HG03280 (cell line): Measurements from ENCODE around the gene OR10C1.
"Not testable (repeated sequence)": the region's sequence is repeated elsewhere in the genome, so short reads cannot be mapped to it uniquely, and the experiment has no call there.

Experiments
- ATAC-seq: cut with Tn5 transposase; IDR thresholded peaks from one replicate; pipeline ENCODE4 v1.9.1; 2021; ENCODE audit warnings: mild to moderate bottlenecking, moderate library complexity; ENCODE audit not compliant: unreplicated experiment

The OR10C1 gene, protein sequence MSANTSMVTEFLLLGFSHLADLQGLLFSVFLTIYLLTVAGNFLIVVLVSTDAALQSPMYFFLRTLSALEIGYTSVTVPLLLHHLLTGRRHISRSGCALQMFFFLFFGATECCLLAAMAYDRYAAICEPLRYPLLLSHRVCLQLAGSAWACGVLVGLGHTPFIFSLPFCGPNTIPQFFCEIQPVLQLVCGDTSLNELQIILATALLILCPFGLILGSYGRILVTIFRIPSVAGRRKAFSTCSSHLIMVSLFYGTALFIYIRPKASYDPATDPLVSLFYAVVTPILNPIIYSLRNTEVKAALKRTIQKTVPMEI

GRCh38 chr6:29439006-29439405 lies at the start of gene OR10C1:
Gene OR10C1, plus strand, starts transcription at chr6:29439306. Its CDS starts 710 bp downstream, at chr6:29440016.
- ATAC-seq, result no peak

DNA sequence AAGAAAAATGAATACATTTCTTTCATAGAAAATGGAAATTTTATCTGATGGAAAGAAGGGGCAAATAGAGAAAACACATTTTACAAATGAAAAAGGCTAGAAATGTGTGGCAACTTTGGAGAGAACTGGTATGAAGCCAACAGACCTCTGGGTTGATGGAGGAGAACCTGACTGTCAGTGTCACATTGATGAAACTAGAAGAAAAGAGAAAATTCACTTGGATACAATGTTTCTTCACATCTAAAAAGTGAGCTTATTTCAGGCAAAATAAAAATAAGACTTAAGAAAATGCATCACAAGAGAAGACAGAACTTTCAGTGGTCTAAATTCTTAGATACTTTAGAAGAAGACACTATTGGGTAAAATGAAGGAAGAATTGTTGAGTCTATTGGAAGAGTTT lies 43.8 kb upstream of the OR10C1 start, which contains the start of gene OR12D2:
Gene OR12D2 (plus strand): TSS at position 301 of the 400 bp plus-strand sequence. CDS start 1,069 bp downstream, outside the sequence.
- ATAC-seq, result no peak

DNA sequence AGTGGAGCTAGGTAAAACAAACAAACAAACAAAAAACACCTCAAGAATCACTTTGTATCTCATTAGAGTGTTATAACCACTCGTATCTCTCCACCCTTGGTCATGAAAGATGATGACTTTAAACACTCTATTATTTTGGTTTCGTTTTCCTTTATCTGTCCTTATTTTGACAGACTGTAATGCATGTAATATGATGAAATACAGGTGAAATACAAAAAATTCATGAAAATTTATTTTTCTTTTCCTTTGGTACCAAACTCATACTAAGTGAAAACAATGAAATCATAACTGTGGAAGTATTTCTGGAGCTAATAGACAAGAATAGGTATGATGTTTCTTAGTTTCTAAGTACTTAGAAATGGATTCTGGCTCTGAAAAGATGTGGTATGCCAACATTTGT lies 39.6 kb upstream of the OR10C1 start:
- ATAC-seq, result no peak

GRCh38 chr6:29403801-29404200 lies 35.3 kb upstream of the OR10C1 start:
- no peak for ATAC-seq

DNA sequence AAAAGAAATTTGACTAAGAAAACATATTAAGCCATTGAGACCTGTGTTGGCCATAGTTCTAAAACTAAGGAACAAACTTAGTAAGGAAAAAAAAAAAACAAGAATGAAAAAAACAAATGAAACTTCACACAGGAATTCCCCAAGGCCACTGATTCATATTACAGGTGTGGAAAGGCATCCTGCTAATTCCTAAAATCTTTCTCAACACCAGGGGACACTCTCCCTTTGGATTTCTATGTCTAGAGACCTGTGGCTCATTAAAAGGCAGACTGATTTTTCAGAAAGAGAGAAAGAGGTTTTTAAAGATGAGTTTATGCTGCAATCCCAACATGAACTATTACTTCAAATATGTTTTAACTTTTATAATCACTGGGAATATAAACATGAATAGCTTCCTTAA lies 24.5 kb upstream of the OR10C1 start, which contains the start of gene OR12D1:
Gene OR12D1 (plus strand): TSS at position 341 of the 400 bp plus-strand sequence.
- ATAC-seq, result no peak

- ATAC-seq, result no peak
These were observed 19.6 kb upstream of the OR10C1 start for GRCh38 chr6:29419516-29419915.

DNA sequence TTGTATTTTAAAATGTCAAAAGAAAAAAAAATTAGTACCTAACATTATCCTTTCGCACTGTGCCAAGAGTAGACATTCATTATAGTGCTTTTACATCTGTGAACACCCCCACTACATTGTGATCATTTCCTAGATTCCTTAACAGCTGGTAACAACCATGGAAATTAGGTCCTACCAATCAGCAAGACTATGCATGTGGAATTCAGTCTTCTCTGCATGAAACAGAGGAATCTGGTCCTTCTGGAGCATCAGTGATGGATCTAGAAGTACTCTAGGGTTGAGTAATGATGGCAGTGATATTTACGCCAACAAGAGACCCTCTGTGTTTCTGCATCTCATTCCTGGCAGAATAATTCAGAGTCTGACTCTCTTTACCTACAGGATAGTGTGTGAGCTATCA lies 14.9 kb upstream of the OR10C1 start:
- no peak for ATAC-seq

DNA sequence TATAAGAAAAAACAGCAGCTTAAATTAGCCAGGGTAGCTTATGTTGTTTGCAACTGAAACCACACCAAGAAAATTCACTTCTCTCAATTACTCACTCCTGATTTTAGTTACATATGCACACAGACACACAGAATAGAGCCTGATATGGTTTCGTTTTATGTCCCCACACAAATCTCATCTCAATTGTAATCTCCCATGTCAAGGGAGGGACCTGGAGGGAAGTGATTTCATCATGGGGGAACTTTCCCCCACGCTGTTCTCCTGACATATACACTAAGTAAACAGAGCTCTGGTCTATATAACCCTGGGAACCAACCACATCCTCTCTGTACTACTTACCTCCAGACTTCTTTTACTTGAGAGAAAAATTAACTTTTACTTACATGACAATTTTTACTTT lies 14.5 kb upstream of the OR10C1 start:
- ATAC-seq, result no peak

- no peak for ATAC-seq
These were observed 14.0 kb upstream of the OR10C1 start for GRCh38 chr6:29425075-29425474.

- ATAC-seq, result no peak
These were observed 12.5 kb upstream of the OR10C1 start for GRCh38 chr6:29426654-29427053.

DNA sequence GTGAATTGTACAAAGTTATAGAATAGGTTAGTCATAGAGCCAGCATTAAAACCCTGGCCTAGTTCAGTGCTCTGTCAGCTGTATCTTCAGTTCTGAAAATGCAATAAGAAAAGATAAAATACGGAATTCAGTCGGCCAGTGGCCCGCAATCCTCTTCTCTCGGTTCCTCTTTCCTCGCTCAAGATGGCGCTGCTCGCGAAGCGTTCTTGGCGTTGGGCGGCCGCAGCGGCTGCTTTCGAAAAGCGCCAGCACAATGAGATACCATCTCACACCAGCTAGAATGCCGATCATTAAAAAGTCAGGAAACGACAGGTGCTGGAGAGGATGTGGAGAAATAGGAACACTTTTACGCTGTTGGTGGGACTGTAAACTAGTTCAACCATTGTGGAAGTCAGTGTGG lies 2.4 kb upstream of the OR10C1 start:
- ATAC-seq, result not testable (repeated sequence)

- no peak for ATAC-seq
These were observed 3.6 kb downstream of the OR10C1 start for GRCh38 chr6:29442719-29443118.

DNA sequence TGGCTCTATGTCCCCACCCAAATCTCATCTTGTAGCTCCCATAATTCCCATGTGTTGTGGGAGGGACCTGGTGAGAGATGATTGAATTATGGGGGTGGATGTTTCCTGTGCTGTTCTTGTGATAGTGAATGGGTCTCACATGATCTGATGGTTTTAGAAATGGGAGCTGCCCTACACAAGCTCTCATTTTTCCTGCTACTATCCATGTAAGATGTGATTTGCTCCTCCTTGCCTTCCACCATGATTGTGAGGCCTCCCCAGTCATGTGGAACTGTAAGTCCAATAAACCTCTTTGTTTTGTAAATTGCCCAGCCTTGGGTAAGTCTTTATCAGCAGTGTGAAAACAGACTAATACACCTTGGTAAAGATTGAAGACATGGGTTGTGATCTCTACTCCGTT lies 4.9 kb downstream of the OR10C1 start:
- not testable (repeated sequence) for ATAC-seq

- no peak for ATAC-seq
These were observed 8.6 kb downstream of the OR10C1 start for GRCh38 chr6:29447670-29448069.

GRCh38 chr6:29451471-29452193 lies 12.5 kb downstream of the OR10C1 start:
- no peak for ATAC-seq

- no peak for ATAC-seq
These were observed 17.9 kb downstream of the OR10C1 start, which contains the start of the genes OR11A1 and OR2H1 for GRCh38 chr6:29456971-29457370. Gene OR11A1, minus strand, starts transcription at chr6:29457071. Its CDS starts 29,430 bp downstream, at chr6:29427641. Gene OR2H1, plus strand, starts transcription at chr6:29457155. Its CDS starts 4,615 bp downstream, at chr6:29461770.

- ATAC-seq, result no peak
These were observed 22.1 kb downstream of the OR10C1 start for GRCh38 chr6:29461021-29461814.

- ATAC-seq, result no peak
These were observed 22.9 kb downstream of the OR10C1 start for GRCh38 chr6:29462022-29462421.

DNA sequence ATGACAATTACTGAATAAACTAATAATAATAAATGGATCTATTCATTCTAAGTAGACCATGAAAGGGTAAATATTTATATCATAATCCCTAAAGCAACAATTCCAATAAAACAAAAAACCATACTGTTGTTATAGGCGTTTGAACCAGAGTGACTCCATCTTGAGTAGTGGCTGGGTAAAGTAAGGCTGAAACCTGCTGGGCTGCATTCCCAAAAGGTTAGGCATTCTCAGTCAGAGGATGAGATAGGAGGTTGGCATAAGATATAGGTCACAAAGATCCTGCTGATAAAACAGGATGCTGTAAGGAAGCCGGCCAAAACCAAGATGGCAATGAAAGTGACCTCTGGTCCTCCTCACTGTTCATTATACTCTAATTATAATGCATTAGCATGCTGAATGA lies 26.2 kb downstream of the OR10C1 start:
- ATAC-seq, result no peak

DNA sequence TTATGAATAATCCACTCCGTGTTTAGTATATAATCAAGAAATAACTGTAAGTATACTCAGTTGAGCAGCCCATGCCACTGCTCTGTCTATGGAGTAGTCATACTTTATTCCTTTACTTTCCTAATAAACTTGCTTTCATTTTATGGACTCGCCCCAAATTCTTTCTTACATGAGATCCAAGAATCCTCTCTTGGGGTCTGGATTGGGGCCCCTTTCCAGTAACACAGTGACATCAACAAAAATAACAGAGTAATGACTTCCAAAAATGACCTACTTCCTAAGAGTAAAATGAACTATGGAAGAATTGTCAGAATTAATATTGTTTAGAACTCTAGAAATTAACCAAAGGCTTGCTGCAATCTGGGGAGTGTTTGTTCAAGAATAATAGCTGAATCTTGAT lies 26.7 kb downstream of the OR10C1 start:
- no peak for ATAC-seq

- no peak for ATAC-seq
These were observed 27.1 kb downstream of the OR10C1 start for GRCh38 chr6:29466241-29466640.
